GM19025 (cell line): ENCODE results near the gene RAB19.

Experiments
- ATAC-seq: cut with Tn5 transposase; IDR thresholded peaks from one replicate; pipeline ENCODE4 v1.9.1; 2021; ENCODE audit warnings: mild to moderate bottlenecking, low read depth, moderate library complexity; ENCODE audit not compliant: unreplicated experiment

Gene RAB19, protein sequence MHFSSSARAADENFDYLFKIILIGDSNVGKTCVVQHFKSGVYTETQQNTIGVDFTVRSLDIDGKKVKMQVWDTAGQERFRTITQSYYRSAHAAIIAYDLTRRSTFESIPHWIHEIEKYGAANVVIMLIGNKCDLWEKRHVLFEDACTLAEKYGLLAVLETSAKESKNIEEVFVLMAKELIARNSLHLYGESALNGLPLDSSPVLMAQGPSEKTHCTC

DNA sequence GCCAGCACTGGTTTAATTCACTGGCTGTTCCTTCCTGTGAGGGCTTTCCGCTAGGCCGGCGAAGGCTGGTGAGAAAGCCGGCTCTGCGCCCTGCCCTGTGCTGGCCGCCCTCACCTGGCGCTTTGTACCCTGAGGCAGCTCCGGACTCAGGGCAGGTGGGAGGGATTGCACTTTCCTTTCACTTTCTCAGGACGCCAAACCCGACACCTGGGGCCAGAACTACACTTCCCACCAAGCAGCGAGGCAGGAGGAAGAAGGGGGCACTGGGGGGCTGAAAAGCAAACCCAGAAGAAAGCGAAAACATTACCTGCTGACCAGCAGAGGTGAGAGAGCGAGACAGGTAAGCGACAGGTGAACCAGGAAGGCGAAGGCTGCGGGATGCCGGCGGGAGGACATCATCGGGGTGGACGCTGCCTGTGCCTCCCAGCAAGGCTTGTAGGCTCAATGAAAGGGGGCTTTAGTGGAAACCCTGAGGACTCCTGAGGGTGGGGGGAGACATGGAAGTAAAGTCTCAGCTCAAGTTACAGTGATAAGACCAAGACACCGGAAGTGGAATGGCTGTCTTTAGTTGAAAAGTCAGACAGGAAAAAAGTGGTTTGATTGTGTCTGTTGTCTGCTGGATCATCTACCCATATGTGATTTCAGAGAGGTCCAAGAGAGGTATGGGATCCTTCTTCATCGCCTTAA, at the start of gene RAB19:
Gene RAB19 (plus strand): TSS at position 181 of the 687 bp plus-strand sequence. CDS start 3,589 bp downstream, outside the sequence.
- ATAC-seq = no peak

DNA sequence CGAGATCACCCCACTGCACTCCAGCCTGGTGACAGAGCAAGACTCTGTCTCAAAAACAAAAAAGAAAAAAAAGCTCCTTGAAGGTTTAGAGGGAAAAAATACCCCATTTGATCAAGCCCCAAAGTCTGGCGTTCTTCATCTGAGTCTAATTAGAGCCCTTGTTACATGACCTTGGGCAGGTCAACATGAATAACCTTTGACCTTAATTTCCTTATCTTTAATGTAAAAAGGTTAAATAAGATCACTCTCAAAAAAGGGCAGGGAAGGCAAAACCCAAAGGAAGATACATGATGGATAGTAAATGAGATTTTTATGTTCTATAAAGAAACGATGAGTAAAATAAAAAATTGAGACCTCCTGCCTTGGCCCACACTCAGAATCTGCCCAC, 45.8 kb upstream of the RAB19 start:
- ATAC-seq = no peak

DNA sequence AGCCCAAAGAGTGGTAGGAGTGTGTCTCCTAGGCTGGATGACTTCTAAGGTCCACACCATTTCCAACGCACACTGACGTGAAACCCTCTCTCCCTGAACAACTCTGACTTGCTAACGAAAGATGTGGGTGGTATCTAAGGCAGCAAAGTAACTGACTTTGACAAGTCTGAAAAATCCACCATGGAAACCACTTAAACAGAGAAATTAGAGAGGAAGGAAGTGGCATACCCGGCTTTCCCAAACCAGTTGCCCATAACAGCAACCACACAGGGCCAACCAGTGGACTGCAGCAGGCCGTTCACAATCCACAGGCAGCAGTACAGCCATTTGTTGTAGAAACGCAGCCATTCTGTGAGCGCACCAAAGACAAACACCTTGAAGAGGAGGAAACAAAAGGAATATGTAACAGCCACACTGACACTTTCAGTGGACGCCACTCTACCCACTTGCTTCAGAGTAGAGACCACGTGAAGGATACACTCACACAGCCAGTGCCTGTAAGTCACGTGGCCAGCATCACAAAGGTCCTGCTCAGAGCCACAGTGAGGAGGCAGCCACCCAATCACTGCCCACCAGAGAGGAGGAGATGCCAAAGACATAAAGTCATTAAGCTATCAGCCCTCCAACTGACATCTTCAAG, 45.3 kb upstream of the RAB19 start:
- ATAC-seq = no peak

DNA sequence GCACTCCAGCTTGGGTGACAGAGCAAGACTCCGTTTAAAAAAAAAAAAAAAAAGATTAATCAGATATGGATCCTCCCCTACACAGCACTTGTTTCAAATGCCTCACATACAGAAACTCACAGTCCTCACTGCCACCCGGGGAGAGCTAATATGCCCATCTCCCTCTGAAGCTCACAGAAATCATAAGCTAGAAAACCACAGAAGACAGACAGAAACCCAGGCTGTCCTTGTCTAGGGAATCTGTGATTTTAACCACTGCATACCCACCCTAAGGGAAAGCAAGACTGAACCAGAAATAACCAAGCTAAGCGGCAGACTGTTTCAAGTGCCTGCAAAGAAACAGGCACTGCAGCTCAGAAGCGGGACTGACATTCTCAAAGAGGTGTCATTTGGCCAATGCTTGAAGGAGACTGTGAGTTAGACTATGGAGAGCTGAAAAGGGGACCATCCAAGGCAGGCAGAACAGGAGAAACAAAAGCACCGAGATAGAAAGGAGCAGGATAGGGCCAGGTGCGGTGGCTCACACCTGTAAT, 43.1 kb upstream of the RAB19 start:
- ATAC-seq = no peak

DNA sequence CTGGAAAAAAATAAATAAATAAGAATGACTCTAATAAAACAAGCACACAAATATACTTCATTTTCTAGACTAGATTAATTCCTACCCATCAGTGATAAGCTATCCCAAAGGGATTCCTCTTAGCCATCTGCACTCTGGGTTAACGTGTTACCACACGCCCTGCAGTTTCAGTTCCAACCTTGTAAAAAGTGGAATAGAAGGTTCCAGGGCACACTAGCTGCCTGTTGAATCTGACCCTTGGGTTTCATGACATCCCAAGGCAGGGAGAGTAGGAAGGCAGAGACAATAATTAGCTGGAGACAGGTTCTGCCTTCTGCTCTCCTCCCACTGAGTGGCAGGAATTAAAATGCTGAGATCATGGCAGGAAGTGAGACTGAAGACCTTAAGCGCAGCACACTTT, 39.0 kb upstream of the RAB19 start:
- ATAC-seq = no peak

DNA sequence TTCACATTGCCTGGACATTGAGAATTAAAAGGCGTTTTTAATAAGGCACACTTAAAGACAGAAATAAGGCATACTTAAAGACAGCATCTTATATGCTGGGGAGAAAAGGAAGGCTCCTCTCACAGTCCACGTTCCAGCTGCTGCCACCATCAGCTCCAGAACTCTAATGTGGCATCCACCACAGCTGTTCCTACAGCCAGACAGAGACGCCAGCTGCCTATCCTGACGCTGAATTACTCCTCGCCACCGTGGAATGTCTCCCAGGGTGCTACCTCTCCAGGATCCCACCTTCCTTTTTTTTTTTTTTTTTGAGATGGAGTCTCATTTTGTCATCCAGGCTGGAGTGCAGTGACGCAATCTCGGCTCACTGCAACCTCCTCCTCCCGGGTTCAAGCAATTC, 36.3 kb upstream of the RAB19 start:
- ATAC-seq = no peak

DNA sequence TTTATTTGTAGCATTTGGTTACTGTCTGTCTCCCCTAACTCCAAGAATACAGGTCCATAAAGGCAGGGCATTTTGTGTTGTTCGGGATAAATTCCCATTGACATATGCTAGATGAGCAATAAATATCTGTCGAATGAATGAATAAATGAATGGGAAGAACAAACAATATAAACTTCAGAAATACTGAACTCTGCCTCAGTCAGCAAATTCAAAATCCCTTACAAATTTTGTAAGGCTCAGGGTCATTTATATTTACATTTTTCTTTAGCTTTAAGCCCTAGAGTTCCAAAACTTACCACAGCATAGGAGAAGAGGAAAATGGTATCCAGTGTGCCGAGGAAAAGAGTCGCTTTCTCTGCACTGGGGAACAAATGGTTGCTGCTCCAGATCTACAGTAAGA, 34.6 kb upstream of the RAB19 start:
- ATAC-seq = no peak

DNA sequence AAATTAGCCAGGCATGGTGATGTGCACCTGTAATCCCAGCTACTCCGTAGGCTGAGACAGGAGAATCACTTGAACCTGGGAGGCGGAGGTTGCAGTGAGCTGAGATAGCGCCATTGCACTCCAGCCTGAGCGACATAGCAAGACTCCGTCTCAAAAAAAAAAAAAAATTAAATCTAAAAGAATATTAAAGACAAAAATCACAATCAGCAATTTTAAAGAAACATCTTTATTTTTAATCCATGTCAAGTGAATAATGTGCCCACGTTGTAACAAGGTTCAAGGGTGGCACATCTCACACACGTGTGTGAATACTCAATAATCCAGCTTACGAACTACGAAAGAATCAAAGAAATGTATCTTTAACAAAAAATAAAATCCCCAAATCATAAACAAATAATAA, 28.5 kb upstream of the RAB19 start:
- ATAC-seq = no peak

DNA sequence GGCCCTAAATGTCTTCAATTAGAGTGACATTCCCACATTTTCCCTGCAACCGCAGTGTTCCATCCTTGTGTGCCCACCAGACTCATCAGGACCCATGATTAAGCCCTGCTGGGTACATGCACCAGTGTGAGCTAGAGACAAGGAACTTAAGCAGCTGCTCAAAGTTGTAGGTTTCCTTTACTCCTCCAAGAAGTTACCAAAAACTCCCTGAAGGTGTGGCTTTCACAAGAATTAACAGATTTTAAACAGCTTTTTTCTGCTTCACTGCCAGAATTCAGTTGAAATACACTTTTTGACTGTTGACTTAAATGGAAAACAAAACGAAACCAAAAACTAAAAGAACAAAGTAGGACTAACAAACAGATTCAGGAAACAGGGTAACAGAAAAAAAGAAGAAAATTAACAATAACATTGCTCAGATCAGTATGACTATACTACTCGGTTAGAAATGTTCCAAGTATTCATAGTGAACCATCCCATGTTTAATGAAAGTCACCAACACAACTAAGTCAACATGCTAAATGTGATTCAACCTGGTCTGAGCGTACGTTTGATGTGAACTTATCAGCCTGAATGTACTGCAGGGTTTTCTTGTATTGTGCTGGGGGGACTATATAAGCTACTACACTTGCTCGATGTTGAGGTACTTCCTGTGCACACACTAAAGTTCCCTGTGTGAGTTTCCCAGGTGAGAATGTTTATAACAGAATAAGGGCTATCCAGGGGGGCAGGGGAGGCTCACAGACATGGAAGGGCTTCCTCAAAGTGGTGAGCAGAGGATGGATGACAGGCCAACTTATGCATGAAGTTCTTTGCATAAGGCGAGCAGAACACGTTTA, 27.7 kb upstream of the RAB19 start:
- no peak for ATAC-seq

DNA sequence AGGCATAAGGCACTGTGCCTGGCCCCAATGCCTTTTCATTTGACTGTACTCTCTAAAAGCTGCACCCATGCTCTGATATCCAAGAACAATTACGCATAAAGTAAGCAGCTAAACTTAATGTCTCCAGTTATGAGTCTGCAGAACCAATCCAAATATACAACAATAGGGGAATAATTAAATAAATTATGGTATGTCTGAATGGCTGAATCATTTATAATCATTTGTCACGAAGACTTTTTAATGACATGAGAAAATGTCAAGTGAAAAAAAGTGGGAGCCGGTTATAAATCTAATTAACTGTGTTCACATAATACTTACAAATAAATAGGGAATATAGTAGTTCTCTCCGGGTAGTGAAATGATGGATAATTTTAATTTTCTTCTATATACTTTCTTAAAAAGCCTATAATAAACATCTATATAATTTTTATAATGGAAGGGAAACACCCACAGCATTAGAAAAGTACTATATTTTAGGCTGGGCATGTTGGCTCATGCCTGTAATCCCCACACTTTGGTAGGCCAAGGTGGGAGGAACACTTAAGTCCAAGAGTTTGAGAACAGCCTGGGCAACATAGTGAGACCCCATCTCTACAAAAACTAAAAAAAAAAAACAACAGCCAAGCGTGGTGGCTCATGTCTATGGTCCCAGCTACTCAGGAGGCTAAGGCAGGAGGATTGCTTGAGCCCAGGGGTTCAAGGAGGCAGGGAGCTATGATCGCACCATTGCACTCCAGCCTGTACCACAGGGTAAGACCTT, 19.7 kb upstream of the RAB19 start:
- no peak for ATAC-seq

DNA sequence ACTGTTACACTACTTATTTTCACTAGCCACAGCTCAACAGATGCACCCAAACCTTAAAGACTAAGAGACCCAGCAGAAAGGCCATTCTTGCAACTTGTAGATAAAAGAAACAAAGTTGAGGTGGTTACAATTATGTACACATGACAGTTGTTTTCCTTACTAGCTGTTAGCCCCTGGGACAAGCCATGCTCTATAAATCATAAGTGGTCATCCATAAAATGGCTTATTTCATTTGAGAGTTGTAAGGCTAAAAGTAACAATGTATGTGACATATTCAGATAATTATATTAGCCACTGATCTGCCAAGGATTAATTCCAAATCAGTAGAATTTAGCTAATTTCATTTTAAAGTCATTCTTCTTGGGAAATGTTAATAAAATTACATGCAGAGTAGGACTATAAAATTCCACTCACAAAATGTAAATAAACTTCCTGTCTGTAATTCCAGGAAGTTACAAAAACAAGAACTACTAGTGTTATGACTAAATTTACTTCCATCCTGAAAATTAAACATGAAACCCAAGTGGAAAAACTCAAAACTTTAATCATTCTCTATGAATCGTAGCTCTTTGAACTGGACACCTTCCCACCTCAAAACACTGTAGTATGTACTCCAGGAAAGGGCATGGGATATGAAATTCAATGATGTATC, 18.8 kb upstream of the RAB19 start:
- no peak for ATAC-seq

DNA sequence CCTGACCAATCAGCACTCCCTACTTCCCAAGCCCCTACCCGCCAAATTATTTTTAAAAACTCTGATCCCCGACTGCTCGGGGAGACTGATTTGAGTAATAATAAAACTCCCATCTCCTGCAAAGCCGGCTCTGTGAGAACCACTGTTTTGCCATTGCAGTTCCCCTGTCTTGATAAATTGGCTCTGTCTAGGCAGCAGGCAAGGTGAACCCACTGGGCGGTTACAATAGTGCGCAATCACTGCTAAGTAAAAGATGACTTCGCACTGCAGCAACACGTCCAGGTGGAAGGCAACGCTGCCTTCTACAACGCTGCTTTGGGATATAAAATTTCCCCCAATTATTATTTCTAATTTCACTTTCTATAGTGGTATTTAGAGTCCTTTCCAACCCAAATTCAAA, 14.4 kb upstream of the RAB19 start:
- ATAC-seq = no peak

DNA sequence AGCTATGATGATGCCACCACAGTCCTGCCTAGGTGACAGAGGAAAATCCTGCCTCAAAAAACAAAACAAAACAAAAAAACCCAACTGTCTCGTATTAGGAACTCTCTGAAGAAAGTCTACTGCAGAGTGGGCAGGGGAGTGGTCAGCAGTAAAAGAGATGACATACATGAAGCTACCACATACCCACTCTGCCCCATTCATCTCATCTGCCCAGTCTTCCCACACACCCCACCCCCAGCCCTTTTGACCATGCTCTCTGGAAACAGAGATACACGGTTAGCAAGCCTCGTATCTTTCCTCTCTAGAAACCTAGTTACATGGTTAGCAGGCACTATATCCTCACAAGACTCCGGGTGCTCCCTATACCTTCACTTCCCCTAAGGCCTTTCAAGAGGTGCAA, 13.8 kb upstream of the RAB19 start:
- no peak for ATAC-seq

DNA sequence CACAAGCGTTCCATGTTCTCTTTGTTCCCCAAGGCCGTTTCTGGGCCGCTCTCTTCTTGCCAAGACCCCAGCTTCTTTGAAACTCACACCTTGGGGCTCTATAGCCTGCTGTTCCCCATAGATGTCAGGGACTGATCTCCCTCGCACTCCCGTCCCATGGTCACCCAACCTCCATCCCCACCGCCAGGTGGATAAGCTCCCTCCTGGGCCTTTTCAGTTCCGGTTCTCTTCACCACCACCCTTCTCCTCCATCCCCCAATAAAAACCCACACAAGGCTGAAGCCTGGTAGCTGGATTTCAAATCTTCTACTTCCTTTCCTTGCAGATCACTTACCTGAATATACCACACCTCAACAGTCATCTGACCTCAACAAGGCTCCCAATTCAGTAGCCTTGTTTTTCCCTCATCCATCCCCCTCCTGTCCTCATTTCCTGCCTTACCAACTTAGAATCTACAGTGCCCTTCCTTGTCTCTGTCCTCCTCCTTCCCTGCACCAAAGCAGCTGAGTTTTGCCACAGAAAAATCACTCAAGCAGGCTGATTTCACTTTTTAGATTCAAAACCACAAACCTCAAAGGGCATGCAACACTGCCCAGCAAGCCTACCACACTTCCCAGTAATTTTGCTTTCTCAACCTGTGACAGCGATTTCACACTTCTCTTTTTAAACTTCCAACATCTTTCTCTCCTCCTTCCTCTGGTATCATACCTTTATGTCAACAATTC, 13.2 kb upstream of the RAB19 start:
- peak; percentile 74 for ATAC-seq

DNA sequence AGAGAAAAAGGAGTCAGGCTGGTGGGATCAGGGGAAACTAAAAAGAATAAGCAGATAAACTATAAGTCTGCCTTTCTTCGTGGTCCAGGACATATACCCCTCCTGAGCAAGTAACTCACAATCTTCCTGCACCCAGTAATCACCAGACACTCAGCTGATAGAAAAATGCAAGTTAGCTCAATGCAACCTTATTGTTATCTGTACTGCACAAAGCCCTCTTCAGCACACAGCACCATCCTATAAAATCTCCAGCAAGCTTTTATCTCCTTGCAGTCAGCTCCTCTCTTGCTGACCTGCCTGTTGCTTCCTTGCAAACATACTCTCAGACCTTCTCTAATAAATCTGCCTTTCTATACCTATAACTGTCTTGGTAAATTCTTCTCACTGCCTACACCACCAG, 12.2 kb upstream of the RAB19 start:
- ATAC-seq = no peak

DNA sequence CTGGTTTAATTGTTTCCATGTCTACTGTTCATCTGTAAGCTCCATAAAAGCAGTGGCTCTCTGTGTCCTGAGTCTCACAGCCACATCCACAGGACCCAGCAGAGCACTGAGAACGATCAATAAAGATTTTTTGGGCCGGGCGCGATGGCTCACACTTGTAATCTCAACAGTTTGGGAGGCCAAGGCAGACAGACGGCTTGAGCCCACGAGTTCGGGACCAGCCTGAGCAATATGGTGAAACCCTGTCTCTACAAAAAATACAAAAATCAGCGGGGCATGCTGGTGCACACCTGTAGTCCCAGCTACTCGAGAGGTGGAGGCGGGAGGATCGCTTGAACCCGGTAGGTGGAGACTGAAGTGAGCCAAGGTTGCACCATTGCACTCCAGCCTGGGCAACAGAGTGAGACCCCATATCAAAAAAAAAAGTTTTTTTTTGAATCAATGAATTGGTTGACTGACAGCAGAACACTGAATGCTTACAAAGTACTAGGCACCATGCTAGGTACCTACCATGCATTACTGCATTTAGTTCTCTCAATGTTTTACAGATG, 10.0 kb upstream of the RAB19 start:
- no peak for ATAC-seq

DNA sequence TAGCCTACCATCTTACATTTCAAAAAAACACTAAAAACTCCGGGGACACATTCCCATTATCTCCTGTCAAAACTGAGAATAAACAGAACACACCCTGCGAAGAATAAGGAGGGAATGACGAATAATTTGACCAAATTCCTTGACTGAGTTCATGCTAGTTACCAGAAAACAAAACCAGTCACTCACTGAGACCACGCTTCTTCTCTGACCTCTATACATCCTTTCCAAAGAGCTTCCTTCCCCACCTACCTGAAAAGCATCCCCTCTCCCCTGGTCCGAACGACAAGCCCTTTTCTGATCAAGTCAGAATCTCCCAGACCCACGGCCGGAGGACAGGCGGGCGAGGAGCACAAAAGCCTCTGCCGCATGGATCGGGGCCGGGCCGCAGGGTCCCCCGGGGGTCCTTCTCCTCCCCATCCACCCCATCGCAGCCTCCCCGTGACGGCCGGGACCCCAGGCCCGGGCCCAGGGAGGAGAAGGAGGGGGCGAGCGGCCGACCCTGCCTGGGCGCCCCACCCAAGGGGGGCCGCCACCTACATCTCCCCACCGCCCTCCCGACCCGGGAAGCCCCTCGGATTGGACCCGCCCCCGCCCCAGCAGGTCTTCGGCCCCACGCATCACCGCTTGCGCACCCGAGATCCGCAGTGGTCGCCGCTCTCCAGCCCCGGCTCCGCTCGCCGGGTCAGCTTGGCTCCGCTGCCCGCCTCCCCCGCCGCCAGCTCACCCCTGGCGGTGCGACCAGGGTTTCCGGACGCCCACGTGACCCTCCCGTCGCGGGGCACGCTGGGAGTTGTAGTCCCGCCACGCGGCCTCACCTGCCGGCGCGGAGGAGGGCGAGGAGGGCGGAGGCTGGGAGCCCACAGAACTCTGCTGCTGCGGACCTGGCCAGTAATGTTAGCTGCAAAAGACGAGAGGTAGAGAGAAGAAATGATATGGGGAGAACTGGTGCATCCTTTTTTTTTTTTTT, 5.8 kb upstream of the RAB19 start, which contains the start of gene SLC37A3:
Gene SLC37A3 (minus strand): TSS at position 747 of the 967 bp plus-strand sequence. CDS start 16,004 bp downstream, outside the sequence.
- peak; percentile 100 for ATAC-seq
